Astrocyte of the cerebellum (primary cell): ENCODE measurements around the gene PTPRJ.

Source experiments
- DNase-seq: peaks from one replicate; pipeline ENCODE4 v3.0.0-alpha.2; 2011; ENCODE audit warnings: low read depth
- H3K4me3 ChIP-seq: 2 replicates; pipeline ENCODE4 v1.5.1; 2011; ENCODE audit warnings: mild to moderate bottlenecking, low read depth, low read length, moderate library complexity
- CTCF ChIP-seq: IDR thresholded peaks from 2 replicates; pipeline ENCODE4 v1.5.1; 2012; ENCODE audit warnings: low read length, low read depth, moderate library complexity, mild to moderate bottlenecking; ENCODE audit errors: missing control alignments
- in situ Hi-C: cut with HindIII; loops from 2 replicates; pipeline ENCODE4 v1.10.0; 2017; ENCODE audit warnings: low sequenced_read_pairs

Gene PTPRJ

GRCh38 chr11:47987781-47988180, 7.4 kb downstream of the PTPRJ start:
- in situ Hi-C loops = no loop called here
- no peak for DNase-seq

DNA sequence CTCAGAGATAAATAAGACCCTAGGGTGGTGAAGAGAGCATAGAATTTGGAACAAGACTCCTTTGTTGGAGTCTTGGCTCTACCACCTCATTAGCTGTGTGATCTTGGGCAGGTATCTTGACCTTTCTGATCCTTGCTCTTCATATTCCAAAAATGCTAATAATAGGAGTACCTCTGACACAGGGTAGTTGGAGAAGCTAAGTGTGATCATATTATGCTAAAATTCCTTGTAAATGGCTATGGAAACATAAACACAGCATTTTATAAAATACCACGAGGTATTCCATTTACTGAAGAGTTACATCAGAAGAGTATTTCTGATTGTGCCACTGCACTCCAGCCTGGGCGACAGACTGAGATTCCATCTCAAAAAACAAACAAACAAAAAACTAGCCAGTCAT, 9.4 kb downstream of the PTPRJ start:
- no peak for TF ChIP-seq CTCF
- no peak overlapping the region for H3K4me3 ChIP-seq
- in situ Hi-C loops = no loop called here
- no peak for DNase-seq

More at GRCh38 chr11:47987781-47988180, 7.4 kb downstream of the PTPRJ start:
- H3K4me3 ChIP-seq = no peak overlapping the region
- no peak for TF ChIP-seq CTCF

GRCh38 chr11:47991266-47991830, 11.0 kb downstream of the PTPRJ start:
- in situ Hi-C loops = no loop called here
- no peak for DNase-seq
- no peak for TF ChIP-seq CTCF
- H3K4me3 ChIP-seq = no peak overlapping the region

DNA sequence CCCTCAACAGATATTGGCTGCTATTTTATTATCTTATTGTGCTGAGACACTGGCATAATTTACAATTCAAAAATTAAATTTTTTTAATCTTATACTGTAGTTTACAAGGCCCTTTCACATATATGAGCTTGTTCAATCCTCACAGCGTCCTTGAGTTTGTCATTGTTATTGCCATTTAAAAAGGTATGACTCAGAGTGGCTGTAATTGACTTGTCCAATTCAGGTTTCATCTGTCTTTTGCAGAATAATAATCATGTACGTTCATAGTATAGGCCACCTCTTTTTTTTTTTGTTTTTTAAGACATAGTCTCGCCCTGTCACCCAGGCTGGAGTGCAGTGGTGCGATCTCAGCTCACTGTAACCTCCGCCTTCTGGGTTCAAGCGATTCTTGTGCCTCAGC, 11.5 kb downstream of the PTPRJ start:
- no peak overlapping the region for H3K4me3 ChIP-seq
- no peak for TF ChIP-seq CTCF
- DNase-seq = no peak
- in situ Hi-C loops = no loop called here

DNA sequence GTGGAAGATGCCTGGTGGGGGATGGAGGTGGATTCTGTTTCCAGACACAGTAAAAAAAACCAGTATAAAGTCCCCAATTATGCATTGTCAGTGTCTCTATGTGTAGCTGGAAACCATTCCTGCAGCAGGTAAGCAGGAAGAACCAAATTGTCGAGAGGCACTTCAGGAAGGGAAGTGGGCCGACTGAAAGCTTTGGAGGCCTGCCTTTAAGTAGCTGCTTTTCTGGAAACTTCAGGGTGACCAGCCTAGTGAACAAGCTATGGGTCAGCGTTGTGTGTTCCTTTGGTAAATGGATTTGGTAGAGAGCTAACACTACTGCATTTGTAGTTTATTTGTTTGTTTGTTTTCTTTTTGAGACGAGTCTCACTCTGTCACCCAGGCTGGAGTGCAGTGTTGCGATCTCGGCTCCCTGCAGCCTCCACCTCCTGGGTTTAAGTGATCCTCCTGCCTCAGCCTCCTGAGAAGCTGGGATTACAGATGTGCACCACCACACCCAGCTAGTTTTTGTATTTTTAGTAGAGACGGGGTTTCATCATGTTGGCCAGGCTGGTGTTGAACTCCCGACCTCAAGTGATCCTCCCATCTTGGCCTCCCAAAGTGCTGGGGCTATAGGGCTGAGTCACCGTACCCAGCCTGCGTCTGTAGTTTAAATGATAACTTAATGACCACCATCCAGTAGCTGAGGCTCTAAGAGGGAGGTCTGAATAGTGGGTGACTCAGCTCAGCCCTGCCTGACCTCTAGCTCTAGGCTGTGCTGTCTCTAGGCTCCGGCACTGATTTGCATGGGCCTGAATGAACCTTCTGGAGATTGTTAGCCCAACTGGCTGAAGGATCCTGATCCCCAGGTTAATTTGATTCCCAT, 12.8 kb downstream of the PTPRJ start:
- in situ Hi-C loops = no loop called here
- TF ChIP-seq CTCF = no peak
- no peak overlapping the region for H3K4me3 ChIP-seq
- no peak for DNase-seq

DNA sequence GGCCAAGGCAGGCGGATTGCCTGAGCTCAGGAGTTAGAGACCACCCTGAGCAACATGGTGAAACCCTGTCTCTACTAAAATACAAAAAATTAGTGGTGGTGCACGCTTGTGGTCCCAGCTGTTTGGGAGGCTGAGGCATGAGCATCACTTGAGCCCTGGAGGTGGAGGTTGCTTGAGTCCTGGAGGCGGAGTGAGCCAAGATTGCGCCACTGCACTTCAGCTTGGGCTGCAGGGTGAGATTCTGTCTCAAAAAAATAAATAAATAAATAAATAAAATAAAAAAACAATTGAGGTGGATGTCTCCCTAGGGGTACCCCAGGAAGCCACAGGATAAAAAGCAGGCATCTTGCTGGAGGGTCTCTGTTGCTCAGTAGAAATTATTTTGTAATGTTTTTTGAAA, 14.1 kb downstream of the PTPRJ start:
- no peak for TF ChIP-seq CTCF
- no peak for DNase-seq
- no peak overlapping the region for H3K4me3 ChIP-seq
- in situ Hi-C loops = no loop called here
